NCI-H2227 (cell line): ENCODE data around the gene FBXW7.

Experiments used
- DNase-seq: peaks from one replicate; lab custom pipeline; 2025; ENCODE audit not compliant: unreplicated experiment; lab: John Stamatoyannopoulos, UW

FBXW7 gene

DNA sequence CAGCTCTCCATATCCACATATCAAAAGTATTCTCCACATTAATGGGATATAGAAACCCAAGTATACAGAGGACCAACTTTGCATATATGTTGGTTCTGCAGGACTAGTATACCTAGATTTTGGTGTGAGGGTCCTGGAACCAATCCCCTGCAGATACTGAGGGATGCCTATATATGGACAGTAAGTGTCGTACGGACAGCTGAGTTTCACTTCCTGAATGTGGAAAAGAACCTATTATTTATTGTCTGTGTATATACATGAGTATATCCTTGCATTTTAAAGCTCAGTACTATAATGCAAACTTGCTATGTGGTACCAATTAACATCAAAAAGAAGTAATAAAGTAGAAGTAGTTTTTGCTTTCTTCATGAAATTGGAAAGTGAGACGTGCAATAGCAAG, 101.9 kb downstream of the FBXW7 start:
- no peak for DNase-seq

DNA sequence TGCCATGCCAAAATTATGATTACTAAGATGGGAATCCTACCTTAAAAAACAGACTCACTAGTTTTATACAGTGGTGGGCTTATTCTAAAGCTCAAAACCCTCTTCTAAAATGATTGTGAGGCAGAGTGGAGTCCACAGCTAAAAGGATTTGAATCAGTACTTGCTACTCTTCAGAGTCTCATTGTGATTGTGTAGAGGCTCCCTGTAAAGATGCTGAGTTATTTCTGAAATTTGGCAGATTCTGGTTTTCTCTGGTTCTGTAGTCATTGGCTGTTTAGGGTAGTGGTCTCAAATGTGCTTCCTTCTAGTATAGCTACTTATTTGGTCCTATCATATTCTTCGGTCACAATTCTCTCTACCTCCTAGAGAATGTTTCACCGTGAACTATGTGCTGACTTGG, 104.1 kb downstream of the FBXW7 start:
- DNase-seq: no peak

DNA sequence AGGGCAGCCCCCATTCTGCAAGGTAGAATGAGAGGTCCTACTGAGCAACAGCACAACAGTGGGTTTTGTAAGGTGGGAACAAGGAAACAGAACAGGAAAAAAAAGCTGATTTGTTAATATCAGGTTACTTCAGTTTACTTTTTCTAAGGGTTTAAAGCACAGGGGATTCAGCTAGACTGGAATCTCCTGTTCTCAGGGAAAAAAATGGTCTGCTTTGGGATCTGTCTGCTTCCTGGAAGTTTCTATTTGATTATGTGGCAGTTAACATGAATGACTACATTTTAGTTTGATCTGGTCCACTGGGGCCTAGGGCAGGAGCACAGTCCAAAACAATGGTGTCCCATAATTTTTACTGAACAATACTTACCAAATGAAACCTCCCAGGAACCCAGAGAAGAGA, 104.6 kb downstream of the FBXW7 start:
- DNase-seq: no peak

DNA sequence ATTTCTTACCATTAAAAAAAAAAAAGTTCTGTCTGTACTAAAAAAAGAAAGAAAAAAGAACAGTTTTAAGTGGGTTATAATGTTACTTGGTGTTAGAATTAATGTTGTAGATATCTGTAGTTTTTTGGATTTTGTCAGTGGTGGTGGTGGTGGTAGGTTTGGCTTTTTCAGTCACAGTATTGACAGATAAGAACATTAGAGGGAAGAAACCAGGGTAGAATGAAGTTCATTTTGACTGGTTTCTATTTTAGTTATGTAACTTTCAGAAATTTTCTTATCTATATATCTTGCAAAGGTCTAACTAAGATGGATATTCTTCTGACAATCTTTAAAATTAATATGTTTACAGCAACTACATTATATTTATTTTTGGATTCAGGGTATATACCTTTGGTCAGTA, 105.4 kb downstream of the FBXW7 start:
- DNase-seq: no peak

DNA sequence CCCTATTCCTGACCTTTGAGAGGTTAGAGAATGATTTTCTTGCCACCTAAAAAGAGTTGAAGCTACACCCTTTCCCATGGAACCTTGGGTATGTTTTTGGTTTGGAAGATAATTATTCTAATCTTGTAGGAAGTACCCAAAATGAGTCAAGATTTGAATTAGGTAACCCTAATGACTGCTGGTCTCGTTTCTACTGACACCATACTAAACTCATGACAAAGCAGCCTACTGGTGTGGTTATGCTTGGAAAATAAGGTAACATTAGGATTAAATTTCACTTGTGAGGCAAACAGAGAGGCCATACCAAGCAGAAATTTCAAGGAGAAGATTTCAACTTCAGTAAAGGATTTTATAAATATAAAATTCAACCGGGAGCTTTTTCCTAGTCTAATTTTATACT, 107.9 kb downstream of the FBXW7 start:
- no peak for DNase-seq

DNA sequence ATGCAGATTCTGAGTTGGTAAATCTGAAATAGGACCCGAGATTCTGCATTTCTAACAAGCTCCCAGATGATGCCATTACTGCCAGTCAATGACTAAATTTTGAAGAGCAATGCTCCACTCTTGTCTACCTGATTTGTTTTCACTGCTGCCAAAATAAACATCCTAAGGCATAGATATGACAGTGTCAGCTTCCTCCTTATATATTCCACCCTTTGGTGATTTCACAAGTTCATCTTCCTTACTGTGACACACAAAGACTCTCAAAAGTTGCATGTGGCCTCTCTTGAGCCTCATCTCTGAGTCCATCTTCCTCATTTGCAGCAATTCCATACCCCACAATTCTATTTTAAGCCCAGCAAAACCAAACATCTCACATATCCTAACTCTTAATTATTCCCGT, 110.9 kb downstream of the FBXW7 start:
- DNase-seq: no peak

DNA sequence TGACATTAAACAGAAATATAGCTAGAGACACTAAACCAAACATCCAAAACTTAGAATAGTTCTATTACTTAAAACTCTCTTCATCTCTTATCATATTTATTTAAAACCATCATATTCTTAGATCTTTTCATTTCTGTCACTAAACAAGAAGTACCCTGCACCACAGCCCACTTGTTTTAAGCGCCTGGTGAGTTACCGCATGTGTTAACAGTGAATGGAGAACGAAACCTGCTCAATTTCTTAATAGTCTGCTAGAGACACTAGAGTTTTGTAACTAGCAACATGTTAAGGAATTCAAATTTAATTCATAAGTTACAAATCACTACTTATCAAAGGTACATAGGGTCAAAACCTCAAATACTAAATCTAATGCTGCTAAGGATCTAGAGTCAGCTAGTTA, 111.5 kb downstream of the FBXW7 start:
- DNase-seq: no peak

DNA sequence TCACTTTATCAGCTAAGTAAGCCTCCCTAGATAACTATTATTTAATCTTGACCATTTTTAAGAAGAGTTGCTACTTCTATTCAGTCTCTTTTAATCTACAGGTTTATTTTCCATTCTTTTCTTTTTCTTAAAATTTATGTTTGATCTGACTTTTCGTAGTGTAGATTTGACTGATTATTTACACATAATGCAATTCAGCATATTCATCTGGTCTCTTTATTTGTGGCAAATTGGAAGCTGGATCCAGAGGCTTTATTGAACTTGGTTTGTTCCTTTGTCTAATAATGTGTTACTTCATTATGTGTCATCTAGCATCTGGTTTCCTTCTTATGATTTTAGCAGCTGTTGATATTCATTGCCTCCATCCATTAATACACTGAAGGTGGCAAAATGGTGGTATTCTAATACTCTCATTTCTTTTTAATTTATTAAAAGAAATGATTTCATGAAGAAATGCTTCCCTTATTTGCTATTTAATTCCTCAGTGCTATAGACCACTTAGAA, 113.0 kb downstream of the FBXW7 start:
- no peak for DNase-seq

DNA sequence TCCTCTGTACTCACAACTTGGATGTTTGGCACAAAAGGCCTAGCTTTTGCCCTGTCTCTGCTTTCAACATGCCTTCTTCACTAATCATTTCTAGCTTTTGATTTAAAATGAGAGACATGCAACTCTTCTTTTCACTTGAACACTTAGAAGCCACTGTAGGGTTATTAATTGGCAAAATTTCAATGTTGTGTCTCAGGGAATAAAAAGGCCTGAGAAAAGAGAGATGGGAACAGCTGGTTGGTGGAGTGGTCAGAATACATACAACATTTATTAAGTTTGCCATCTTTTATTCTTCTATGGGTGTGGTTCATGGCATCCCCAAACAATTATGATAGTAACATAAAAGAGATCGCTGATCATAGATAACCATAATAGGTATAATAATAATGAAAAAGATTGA, 114.3 kb downstream of the FBXW7 start:
- no peak for DNase-seq

DNA sequence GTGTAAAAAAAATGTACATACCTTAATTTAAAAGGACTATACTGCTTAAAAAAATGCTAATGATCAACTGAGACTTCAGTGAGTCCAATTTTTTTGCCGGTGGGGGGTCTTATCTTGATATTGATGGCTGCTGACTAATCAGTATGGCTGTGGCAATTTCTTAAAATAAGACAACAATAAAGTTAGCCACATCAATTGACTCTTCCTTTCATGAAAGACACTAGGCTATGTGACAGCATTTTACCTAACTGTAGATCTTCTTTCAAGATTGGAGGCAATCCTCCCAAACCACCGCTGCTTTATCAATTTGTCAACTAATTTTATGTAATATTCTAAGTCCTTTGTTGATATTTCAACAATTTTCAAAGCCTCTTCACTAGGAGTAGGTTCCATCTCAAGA, 116.1 kb downstream of the FBXW7 start:
- DNase-seq: no peak

DNA sequence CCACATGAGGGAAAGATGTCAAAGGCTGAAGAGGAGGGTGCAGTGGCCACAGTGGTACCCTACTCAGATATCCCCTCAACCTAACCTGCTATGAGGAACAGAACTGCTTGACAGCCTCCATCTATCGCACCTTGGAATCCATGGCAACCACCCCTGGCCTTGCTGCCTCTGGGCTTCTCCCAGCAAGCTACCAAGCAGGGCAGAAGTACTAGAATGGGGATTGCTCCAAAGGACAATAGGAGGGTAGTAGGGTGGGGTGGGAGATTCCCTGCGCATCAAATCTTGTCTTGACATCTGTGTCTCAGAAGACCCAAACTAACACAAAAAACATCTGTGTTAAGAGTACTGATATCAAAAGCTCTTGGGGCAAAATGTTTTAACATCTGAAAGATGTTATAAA, 118.2 kb downstream of the FBXW7 start:
- no peak for DNase-seq

DNA sequence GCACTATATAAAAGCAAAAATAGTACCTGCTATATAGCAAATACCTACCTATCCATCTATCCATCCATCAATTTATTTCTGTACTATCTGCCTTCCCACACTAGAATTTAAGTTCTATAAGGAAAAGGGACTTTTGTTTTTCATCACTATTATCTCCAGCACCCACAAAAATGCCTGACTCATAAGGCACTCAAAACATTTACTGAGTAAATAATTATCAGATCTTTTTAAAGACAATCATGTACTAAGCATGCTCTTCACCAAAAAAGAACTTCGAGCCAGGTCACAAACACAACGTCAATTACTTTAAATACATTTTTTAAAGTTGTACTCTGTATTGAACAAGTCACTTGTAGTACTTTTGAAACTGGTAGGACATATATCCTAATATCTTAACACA, 119.9 kb downstream of the FBXW7 start:
- no peak for DNase-seq

DNA sequence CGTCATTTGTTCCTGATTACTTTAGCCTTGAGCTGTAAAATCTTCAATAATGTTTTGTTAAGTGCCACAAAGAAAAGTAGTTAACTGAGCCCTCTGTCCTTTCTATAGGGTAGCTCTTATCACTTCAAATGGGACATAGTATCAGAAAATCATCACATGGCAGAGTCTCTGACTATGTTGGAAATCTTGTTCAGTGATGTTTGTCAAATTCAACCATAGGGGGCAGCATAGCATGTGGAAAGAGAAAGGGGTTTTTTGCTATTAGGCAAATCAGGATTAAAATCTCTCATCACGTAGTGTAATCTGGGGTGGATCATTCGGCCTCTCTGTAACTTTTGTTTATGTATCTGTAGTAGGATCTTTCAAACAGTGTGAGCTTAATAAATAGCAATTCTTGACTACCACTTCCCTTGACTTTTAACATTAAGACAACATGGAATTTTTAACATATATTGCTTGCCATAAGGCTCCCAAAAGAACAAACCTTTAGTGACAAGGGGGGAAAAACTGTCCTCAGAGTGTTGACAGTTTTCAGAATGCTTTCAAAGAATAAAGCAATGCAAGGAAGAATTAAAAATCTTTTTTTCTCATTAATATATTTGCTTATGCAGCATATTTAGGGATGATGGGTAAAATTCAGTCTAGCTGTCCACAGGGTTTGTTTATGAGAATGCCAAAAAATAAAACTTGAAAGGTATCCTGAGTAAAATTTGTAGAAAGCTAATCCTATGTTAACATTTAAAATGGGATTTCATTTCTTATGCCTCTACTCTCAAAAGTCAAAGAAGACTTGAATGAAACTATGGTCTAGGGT, 127.2 kb downstream of the FBXW7 start:
- peak; percentile 3 for DNase-seq

DNA sequence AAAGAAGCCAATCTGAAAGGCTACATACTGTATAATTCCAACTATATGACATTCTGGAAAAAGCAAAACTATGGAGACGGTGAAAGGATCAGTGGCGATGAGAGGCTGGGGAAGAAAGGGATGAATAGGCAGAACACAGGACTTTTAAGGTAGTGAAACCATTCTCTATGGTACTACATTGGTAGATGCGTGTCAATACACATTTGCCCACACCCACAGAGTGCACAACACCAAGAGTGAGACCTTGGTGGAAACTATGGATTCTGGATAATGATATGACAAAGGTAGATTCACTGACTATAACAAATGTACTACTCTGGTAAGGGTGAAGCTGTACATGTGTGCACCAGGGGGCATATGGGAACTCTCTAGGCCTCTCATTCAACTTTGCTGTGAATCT, 134.5 kb downstream of the FBXW7 start:
- DNase-seq: no peak

DNA sequence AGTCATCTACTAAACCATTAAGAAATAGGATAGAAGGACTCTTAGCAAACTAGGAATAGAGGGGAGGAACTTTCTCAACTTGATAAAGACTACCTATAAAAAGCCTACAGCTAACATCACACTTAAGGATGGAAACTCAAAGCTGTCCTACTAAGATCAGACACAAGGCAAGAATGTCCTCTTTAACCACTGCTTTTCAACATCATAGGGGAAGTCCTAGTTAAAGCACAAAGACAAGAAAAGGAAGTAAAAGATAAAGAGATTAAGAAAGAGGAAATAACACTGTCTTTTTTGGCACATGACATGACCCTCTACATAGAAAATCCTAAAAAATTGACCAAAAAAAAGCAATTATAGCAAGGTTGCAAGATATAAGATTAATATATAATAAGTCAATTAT, 136.6 kb downstream of the FBXW7 start:
- DNase-seq: no peak

DNA sequence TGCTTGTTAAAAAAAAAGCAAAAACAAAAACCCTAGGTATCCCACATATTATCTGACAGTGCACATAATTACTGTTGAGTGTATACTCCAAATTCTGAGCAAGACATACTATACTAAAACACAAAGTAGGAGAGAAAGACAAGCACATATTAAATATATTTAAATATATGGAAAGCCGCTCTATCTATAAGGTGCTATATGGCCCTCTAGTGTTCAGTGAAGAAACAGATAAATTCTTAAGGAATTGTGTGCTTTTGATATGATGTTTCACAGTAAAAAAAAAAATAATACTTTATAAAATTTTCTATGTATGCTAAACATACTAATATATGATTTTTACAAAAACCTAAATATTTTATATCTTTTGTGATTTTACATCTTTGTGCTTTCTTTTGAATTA, 137.8 kb downstream of the FBXW7 start:
- peak; percentile 4 for DNase-seq

DNA sequence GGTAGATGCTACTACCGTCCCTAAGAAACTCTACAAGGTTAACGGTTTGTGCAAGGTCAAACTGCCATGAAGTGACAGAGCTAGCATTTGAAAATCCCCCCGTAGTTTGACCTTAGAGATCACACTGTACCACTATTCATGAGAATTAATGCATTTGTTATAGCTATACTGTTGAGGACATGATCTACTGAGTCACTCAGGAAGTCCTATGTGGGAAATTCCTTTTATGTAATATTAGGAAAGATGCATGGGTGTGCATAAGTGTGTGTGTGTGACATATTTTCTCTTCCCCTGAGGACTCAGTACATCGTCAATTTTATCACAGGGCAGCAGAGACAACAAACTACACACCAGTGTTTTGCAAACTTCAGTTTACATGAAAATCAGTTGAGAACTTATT, 141.1 kb downstream of the FBXW7 start:
- DNase-seq: no peak

DNA sequence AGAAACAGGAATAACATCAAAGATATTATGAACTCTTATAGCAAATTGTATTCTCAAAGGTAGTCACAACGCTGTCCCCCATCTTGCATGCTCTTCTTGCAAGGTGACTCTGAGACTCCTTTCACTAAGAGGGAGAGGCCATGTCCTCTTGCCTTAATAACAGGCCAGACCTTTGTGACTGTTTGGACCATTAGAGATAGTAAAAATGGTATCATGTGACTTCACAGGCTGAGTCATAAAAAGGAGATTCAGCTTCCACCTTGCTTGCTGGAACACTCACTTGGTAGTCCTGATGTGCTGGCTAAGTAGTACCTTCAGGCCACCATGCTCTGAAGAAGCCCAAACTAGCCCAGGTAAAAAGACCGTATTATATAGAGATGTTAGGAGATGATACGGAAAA, 143.8 kb downstream of the FBXW7 start:
- DNase-seq: no peak

DNA sequence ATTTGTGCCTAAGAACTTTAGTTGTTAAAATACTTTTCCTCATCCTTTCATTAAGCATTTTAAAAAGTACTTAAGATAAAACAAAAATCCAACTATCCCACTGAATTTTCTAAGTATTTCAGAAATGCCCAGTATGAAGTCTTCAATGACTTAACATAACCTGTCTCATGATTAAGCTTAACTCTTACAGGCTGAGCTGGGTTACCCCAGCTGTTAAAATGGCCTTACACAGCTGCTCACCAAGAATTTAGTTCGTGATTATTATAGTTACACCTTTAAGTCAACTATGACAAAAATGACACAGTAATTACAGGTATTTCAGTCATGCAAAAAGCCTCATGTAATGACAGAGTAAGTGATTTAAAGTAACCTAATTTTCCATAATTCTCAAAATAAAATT, 145.7 kb downstream of the FBXW7 start:
- DNase-seq: no peak

DNA sequence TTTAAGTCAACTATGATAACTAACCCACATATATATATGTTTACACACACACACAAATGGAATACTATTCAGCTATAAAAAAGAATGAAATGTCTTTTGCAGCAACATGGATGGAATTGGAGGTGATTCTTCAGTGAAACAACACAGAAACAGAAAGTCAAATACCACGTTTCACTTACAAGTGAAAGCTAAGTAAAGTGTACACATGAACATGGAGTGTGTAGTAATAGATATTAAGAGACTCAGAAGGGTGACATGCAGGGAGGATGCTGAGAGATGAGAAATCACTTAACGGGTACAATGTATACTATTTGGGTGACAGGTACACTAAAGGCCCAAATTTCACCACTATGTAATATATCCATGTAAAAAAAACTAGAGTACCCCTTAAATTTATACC, 146.5 kb downstream of the FBXW7 start:
- no peak for DNase-seq

DNA sequence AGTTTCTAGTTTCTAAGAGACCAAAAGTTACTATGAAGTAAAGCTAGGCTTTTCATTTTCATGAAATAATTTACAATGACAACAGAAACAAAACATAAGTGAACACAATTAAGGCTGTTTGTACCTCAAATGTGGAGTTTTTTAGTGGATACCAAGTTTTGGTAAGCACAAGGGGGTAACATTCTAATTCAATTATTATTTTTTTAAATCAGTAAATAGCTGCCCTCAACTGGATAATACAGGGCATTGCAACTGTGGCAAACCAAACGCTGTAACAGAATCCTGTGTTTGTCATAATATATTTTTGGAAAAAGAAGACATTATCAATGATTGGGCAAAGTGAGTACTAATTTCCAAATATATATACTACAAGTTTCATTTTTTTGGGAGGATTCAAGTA, 150.3 kb downstream of the FBXW7 start:
- DNase-seq: no peak

DNA sequence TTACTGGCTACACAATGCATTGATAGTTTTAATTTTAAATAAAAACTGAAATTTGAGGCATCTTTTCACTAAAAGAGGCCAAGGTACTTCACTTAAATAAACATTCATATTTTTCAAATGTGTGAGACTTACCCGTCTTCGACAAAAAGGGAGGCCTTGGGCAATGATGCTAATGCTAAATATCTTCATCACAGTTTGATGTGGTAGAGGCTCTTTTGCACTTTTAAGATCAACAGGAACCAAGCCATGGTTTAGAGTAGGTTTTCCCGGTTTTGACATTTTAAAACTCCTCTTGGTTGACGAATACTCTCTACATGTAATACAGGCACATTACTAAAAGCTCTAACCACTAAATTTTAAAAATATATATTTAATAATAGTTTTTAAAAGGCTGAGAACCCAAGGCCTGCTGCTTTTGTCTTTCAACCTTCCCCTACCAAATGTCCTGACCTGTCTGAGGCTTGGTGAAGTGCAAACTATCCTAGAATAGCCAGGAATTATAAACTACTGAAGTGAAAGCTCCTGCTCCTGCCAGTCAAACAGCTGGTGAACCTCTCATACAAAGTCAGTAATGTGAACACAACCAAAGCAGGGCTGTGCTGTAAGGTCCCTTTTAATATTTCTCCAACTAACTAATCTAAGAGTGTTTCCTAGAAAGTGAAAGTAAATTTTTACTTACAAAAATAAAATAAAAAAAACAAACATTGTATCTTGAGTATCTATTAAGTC, 153.7 kb downstream of the FBXW7 start:
- no peak for DNase-seq

DNA sequence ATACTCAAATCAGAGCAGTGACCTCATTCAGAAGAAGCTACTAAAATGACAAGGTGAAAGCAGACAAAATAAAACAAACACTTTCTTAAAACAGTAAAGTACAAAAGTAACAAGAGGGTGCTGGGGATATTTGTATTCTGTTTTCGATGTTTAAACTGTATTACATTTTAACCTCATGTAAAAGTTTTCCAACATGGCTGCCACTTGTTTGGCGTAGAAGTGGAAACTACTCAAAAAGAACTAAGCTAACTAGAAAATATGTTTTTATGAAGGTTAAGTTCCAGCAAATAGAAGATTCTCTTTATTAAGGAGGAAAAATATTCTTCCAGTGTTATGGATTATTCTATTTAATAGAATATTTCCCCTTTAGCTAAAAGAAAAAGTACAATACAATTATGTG, 155.0 kb downstream of the FBXW7 start:
- DNase-seq: no peak
